Measurements from ENCODE around the gene NLRC3. TPM values are rescaled to one million over a fixed set of nuclear protein-coding genes. Genes with fewer than 3 reads are reported as not detected.

NLRC3 gene
- total RNA-seq, 1 experiment from 2014 or later = 0.26 TPM

DNA sequence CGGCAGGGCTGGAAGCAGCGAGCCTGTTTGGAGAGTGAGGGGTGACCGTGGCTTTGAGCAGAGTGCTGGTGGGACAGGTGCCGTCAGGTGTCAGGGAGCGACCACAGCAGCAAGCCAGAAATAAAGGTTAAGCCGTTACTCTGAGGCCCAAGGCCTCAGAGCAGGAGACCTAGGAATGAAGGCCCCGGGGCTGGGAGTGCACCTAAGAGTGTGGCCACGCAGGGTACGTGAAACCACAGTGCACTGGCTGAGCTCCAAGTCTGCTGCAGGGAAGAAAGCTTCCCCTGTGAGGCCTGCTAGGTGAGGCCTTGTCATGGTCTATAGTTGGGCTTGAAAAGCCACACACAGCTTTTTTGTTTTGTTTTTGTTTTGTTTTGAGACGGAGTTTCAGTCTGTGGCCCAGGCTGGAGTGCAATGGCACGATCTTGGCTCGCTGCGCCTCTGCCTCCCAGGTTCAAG, 67.7 kb downstream of the NLRC3 start (continued):
- no peak for TF ChIP-seq CTCF (IDR thresholded peaks at IDR 0.05)
- no peak for TF ChIP-seq FOXJ3 (CRISPR knock-in tag; IDR thresholded peaks at IDR 0.05; ENCODE audit: borderline replicate concordance)
- TF ChIP-seq CREM (CRISPR knock-in tag; IDR thresholded peaks at IDR 0.05) = no peak
- TF ChIP-seq ESRRA (CRISPR knock-in tag; IDR thresholded peaks at IDR 0.05; ENCODE audit: borderline replicate concordance) = no peak
- TF ChIP-seq MAX (CRISPR knock-in tag; IDR thresholded peaks at IDR 0.05) = no peak
- no peak for TF ChIP-seq ETV6 (CRISPR knock-in tag; IDR thresholded peaks at IDR 0.05)

GRCh38 chr16:3508736-3509135, 68.5 kb downstream of the NLRC3 start:
- ChIA-PET POLR2A (no interaction called here), CTCF (no interaction called here)
- Mint-ChIP-seq H3K27ac (no peak overlapping the region; the same call in 1 of the 2 replicates), H3K4me1 (no peaks in the 10 kb centered on the region), H3K27me3 (ENCODE audit: low read depth) (no peaks in the 10 kb centered on the region), H3K9me3 (no peaks in the 10 kb centered on the region), H3K4me3 (no peak overlapping the region), H3K36me3 (peaks cover 32% of the 10 kb centered on the region)
- ATAC-seq (no peak), DNase-seq (ENCODE audit: low spot score) (no peak)
- TF ChIP-seq ZNF281 (CRISPR knock-in tag; IDR thresholded peaks at IDR 0.05) = no peak
- TF ChIP-seq ZNF263 (CRISPR knock-in tag; IDR thresholded peaks at IDR 0.05; ENCODE audit: low read depth) = no peak
- no peak for TF ChIP-seq NR3C1 (CRISPR knock-in tag; conservative IDR thresholded peaks at IDR 0.05; ENCODE audit: low read depth)
- TF ChIP-seq ZSCAN18 (CRISPR knock-in tag; IDR thresholded peaks at IDR 0.05) = no peak
- TF ChIP-seq TEAD1 (CRISPR knock-in tag; IDR thresholded peaks at IDR 0.05) = no peak
- TF ChIP-seq ATF2 (CRISPR knock-in tag; IDR thresholded peaks at IDR 0.05; ENCODE audit: borderline replicate concordance, low read depth) = no peak
- no peak for TF ChIP-seq ZNF423 (CRISPR knock-in tag; IDR thresholded peaks at IDR 0.05)
- TF ChIP-seq FOXJ3 (CRISPR knock-in tag; IDR thresholded peaks at IDR 0.05; ENCODE audit: borderline replicate concordance) = no peak
- TF ChIP-seq, protein P1, sequence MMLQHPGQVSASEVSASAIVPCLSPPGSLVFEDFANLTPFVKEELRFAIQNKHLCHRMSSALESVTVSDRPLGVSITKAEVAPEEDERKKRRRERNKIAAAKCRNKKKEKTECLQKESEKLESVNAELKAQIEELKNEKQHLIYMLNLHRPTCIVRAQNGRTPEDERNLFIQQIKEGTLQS (CRISPR knock-in tag; conservative IDR thresholded peaks at IDR 0.05) = no peak
- no peak for TF ChIP-seq ZNF219 (CRISPR knock-in tag; IDR thresholded peaks at IDR 0.05; ENCODE audit: borderline replicate concordance)
- no peak for TF ChIP-seq CREB1 (CRISPR knock-in tag; IDR thresholded peaks at IDR 0.05)
- no peak for TF ChIP-seq TEAD4 (CRISPR knock-in tag; IDR thresholded peaks at IDR 0.05)
- no peak for TF ChIP-seq ELF4 (CRISPR knock-in tag; IDR thresholded peaks at IDR 0.05; ENCODE audit: low read depth)
- TF ChIP-seq ATF6 (CRISPR knock-in tag; IDR thresholded peaks at IDR 0.05) = no peak
- TF ChIP-seq JUN (CRISPR knock-in tag; IDR thresholded peaks at IDR 0.05) = no peak
- TF ChIP-seq, protein P2, sequence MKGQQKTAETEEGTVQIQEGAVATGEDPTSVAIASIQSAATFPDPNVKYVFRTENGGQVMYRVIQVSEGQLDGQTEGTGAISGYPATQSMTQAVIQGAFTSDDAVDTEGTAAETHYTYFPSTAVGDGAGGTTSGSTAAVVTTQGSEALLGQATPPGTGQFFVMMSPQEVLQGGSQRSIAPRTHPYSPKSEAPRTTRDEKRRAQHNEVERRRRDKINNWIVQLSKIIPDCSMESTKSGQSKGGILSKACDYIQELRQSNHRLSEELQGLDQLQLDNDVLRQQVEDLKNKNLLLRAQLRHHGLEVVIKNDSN (CRISPR knock-in tag; IDR thresholded peaks at IDR 0.05) = no peak
